NCI-H1694 (cell line): Measurements from ENCODE around the gene AACS.
"Not testable (repeated sequence)": the region's sequence is repeated elsewhere in the genome, so short reads cannot be mapped to it uniquely, and the experiment has no call there.

Experiments
- DNase-seq: peaks from one replicate; lab custom pipeline; 2025; lab: John Stamatoyannopoulos, UW

Gene AACS, protein sequence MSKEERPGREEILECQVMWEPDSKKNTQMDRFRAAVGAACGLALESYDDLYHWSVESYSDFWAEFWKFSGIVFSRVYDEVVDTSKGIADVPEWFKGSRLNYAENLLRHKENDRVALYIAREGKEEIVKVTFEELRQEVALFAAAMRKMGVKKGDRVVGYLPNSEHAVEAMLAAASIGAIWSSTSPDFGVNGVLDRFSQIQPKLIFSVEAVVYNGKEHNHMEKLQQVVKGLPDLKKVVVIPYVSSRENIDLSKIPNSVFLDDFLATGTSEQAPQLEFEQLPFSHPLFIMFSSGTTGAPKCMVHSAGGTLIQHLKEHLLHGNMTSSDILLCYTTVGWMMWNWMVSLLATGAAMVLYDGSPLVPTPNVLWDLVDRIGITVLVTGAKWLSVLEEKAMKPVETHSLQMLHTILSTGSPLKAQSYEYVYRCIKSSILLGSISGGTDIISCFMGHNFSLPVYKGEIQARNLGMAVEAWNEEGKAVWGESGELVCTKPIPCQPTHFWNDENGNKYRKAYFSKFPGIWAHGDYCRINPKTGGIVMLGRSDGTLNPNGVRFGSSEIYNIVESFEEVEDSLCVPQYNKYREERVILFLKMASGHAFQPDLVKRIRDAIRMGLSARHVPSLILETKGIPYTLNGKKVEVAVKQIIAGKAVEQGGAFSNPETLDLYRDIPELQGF

DNA sequence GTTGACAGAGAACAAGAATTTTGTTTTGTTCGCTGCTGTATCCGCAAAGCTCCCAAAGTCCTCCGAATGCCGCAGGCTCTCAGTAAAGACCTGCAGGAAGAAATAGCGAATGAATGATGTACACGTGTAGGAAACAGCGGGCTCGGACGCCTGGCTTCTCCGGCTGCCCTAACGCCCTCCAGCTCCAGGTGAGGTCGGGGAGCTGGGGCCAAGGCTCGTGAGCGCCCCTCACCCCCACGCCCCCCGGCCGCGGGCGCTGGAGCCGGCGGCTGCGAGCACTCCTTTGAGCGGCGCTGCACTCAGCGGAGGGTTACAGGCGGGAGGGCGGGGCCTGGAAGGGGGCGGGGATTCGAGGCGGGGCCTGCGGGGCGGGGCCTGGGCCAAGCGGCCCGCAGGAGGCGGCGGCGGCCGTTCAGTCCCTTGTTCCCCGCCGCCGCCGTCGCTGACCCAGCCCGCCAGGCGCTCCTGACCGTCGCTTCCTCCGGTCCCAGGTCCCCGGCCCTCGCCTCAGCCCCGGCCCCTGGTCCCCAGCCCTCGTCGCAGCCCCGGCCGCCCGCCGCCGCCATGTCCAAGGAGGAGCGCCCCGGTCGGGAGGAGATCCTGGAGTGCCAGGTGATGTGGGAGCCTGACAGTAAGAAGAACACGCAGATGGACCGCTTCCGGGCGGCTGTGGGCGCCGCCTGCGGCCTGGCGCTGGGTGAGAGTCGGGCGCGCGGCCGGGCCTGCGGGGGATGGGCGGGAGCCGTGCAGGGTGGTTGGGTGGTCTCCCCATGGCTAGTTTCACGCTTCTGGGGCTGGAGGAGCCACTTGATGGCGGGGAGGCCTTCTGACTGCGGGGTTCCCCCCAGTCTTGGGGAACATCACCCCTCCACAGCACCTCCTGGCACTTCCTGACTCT lies at the start of gene AACS:
TSS of gene AACS (plus strand) at position 415 of the 898 bp plus-strand sequence. CDS start at position 565, 150 bp downstream.
- DNase-seq, result no peak

DNA sequence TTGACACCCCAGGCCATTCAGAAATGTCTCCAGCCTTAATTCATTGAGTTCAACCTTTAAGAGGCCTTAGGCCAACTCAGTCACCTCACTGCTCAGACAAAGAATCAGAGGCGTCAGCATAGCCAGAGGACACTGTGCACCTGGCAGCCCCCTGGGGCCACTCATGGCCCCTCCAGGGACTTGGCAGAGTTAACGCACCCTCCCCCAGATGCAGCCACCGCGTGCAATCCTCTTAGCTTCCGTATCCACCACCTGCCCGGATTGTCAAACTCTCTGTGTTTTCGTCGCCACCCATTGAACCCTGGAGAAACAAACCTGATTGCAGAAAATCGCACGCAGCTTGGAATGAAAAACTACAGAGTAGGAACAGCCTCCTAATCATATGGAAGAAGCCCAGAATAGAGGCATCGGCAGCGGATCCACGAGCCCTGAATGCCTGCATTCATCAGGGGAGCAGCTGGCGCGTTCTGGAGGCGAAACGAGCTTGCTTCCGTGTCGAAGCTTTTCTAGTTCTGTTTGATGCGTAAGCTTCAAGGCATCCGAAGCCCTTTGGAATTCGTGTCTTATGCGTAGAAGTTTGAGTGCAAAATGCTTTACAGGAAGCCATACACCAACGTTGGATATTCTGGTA lies 49.4 kb upstream of the AACS start:
- DNase-seq, result no peak

DNA sequence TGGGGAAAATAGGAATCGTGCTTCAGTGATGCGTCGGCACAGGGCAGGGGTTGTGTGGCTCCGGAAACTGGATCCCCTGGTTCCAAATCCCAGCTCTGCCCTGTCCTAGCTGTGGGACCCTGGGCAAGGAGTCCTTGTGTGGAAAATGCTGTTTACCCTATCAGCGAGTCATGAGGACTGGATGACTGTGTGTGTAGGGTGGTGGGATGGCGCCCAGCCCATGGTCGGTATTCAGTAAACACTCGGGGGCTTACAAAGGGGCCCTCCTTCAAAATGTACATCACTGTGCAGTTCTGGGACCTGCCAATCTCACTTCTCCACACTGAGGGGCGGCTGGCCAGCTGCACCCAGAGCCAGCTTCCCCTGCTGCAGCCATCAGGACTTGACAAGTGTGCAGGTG lies 47.4 kb upstream of the AACS start:
- no peak for DNase-seq

DNA sequence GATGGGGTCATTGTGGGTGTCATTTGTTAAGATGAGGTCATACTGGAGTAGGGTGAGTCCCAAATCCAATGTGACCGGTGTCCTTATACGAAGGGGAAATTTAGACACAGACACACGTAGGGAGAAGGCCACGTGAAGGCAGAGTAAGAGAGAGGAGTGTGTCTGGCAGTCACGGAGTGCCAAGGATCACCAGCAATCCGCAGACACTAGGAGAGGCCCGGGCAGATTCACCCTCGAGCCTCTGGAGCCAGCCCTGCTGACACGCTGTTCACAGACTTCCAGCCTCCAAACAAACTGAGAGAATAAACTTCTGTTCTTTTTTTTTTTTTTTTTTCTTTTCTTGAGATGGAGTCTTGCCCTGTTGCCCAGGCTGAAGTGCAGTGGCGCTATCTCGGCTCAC lies 46.9 kb upstream of the AACS start:
- no peak for DNase-seq

DNA sequence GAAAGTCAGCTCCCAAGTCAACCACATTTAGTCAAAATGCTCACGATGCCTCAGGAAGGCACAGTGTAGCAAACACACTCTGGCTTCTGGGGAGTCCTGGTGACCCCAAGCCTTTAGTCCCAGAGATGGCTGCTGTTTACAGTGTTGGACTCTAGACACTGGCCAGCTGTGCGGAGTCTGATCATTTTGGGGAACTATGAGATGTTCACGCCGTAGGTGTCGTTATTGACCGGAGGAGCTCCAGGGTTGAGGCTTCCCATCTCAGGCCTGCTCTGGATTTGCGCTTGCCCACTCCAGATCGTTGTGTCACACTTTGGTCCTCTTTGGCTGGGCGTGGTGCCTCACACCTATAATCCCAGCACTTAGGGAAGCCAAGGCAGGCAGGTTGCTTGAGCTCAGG lies 44.1 kb upstream of the AACS start:
- no peak for DNase-seq

DNA sequence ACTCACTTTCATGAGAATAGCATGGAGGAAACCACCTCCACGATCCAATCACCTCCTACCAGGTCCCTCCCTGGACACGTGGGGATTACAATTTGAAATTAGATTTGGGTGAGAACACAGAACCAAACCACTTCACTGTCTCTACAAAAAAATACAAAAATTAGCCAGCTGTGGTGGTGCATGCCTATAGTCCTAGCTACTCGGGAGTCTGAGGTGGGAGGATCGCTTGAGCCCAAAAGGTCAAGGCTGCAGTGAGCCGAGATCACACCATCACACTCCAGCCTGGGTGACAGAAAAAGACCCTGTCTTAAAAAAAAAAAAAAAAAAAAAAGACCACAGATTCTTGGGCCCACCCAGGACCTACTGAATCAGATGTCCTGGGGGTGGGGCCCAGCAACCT lies 43.5 kb upstream of the AACS start:
- no peak for DNase-seq

DNA sequence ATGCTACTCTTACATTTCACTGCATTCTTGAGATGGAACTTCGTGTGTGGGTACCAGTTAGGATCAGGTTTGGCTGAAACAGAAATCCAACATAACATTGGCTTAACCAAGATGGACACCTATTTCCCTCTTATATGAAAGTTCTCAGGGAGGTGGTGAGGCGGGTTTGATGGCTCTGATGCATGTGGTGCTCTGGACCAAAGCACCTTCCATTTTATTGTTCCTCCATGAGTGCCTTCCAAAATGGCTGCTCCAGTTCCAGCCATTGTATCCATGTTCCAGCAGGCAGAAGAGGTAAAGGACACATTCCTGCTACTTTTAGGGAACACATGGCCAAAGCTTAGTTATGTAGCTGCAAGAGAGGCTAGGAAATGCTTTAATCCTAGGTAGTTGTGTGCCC lies 42.2 kb upstream of the AACS start:
- no peak for DNase-seq

DNA sequence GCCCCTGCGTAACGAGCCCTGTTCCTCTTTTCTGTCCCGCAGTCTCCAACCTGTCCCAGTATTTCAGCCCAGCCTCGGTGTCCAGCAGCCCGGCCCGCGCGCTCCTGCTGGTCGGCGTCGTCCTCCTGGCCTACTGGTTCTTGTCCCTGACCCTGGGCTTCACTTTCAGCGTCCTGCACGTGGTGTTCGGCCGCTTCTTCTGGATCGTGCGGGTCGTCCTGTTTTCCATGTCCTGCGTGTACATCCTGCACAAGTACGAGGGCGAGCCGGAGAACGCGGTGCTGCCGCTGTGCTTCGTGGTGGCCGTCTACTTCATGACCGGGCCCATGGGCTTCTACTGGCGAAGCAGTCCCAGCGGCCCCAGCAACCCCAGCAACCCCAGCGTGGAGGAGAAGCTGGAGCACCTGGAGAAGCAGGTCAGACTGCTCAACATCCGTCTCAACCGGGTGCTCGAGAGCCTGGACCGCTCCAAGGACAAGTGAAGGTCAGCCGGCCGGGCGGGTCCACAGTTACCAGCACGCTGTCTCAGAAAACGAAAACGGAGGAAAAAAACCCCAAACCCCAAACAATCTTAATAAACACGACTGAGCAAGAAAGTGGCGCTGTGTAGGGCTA lies 40.2 kb upstream of the AACS start:
- DNase-seq, result no peak

DNA sequence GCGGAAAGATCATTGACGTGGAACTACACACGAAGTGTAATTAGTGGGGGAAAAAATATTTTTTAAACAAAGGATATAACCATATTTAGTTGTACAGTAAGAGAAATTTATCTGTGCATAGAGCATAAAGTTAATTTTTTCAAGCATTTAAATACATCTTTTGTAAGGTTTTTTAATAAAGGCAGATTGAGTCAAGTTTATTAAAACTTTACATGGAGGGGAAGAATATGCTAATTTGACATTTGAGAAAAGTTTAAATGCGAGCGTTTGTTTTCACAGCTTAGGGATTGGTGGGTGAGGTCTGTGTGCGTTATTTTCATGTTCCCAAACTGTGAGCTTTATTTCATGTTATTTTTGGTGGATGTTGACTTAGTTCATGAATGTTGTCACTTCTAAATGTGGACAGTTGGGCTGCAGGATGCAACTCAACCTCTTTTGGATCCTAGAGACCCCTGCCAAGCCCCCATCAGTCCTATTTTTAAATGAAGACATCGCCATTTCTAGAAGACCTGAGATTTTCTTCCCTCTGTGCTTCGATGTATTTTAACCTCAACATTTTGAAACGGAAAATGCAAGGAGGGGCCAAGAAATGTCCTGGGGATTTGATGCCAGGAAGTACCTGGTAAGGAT lies 39.5 kb upstream of the AACS start:
- DNase-seq, result no peak

DNA sequence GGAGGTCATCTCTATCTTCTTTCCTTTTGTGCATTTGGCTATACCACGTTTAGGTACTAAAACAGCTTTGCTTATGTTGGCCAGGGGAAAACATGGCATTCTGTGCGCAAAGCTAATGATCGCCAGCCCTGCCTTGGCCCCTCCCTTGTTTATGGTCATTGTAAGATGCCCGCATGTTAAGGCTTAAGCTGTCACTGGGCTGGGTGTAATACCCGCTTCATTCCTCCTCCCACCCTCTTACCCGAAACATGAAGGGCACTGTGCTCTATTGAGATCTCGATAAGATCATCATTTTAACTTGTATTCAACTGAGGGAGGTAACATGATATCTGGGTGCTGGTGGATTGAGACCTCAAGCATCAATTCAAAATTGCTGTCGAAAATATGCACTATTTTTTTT lies 37.1 kb upstream of the AACS start:
- DNase-seq, result no peak

DNA sequence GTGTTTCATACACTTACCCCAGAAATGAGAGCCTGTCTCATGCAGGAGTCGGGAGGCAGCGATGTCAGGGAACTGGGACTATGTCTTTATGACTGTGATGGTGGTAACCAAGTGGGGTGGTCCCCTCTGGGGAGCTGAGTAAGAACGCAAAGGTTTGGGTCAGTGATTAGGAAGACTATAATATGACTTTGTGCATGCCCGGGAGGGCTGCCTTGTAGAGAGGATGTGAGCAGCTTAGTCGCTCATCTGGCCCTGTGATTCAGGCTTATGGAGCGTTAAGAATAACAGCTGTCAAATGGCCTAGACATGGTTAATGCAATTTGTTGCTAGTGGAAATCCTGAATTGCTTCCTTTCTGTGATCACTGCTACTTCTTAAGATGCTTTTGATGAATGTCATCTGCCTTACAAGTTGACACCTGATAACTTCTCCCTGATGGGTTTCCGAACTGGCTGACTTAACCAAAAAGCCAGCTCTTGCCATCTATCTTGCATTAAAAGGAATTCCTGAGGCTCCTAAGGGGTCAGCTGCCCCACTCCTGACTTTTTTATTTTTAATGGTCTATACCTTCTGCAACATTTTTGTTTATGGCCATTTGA lies 35.4 kb upstream of the AACS start:
- peak; percentile 18 for DNase-seq

DNA sequence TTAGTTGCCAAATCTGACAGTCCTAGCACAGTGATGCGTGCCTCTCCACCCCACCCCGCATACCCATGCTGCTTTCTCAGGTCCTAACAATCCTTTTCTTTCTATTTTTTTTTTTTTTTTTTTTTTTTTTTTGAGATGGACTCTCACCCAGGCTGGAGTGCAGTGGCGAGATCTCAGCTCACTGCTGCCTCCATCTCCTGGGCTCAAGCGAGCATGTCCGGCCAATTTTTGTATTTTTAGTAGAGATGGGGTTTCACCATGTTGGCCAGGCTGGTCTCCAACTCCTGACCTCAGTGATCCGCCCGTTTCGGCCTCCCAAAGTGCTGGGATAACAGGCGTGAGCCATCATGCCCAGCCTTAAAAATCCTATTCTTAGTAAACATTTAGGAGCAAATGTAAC lies 33.8 kb upstream of the AACS start:
- DNase-seq, result not testable (repeated sequence)

DNA sequence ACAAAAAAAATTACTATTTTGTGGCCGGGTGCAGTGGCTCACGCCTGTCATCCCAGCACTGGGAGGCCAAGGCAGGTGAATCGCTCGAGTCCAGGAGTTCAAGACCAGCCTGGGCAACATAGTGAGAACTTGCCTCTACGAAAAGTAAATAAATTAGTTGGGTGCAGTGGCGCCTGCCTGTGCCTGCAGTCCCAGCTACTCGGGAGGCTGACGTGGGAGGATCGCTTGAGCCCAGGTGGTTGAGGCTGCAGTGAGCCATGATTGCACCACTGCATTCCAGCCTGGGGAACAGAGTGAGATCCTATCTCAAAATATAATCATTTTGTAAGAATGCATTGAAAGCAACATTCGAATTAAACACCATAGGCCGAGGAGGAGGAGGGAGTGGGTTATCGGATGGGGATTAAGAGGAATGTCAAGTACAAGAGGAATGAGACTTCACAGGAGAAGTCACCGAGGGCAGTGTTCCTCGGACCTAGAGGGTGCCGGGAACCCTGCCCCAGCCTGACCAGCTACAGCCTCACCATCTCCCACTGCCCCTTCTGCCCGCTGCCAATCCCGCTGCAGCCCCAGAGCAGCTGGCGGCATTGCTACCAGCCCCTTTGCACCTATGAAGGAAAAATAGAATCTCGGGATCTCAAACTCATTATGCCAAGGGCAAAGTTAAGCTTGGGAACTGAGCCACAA lies 32.6 kb upstream of the AACS start:
- DNase-seq, result no peak

DNA sequence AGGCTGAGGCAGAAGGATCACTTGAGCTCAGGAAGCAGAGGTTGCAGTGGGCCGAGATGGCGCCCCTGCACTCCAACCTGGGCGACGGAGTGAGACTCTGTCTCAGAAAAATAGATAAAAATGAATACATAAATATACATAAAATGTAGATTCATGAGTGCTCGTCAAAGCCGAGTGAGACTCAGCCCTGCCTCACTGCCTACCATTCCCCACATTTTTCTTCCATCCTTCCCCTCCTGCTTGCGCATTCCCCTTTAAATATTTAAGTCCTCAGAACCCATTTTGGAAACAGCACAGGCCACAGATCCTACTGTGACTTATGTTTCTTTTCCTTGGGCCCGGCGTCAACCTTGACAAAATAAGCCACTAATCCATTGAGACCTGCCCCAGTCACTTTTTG lies 31.9 kb upstream of the AACS start:
- DNase-seq, result no peak

DNA sequence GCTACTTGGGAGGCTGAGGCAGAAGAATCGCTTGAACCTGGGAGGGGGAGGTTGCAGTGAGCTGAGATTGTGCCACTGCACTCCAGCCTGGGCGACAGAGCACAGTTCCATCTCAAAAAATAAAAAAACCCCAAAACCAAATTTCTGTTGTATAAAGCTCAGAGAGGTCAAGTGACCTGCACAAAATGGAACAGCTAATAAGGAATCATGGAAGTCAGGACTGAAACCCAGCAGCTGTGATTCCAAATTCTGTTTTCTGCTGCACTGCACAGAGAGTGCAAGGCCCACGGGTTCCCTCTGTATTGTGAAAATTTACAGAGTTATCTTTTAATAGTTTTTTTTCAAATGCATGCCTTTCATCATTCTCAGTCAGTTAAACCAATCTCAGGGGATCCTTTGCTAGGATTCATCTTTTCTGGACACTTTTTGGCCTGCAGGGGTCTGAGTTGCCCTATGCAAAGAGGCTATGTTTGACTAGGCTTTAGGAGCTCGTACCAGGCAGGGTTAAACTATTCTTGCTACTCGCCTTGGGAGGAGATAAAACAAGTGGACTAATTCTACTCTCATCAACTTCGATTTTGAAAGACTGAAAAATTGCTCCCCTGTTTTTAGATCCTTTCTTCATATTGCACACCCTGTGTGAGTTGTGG lies 26.1 kb upstream of the AACS start:
- no peak for DNase-seq

DNA sequence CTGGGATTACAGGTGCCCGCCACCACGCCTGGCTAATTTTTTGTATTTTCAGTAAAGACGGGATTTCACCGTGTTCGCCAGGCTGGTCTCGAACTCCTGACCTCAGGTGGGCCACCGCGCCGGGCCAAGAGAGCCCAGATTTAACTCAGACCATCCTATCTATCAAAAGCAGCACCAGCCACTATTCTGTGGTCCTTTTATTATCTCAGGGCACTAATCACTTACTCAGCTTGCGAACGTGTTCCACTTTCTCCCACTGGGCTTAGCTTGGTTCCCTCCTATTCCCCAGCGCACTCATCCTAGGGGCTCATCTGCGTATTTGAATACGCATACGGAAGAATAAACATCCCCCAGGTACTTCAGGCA lies 16.2 kb upstream of the AACS start:
- no peak for DNase-seq

DNA sequence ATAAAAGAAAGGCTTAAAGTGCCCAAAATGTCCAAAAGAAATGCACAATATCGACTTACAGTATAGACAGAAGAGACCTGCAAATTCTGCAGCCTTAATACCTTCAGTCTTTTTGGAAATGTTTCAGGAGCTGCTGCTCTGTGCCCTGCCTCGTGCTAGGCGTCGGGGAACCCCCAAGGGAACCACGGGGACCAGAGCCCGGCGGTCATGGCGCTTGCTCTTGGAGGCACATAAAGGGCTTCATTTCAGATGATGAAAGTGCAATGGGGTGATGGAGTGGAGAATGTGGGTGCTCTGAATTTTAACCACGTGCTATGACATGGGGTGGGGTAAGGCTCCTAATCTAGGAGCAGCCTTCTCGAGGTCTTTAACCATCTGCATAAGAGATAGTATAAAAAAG lies 14.8 kb upstream of the AACS start:
- DNase-seq, result no peak

DNA sequence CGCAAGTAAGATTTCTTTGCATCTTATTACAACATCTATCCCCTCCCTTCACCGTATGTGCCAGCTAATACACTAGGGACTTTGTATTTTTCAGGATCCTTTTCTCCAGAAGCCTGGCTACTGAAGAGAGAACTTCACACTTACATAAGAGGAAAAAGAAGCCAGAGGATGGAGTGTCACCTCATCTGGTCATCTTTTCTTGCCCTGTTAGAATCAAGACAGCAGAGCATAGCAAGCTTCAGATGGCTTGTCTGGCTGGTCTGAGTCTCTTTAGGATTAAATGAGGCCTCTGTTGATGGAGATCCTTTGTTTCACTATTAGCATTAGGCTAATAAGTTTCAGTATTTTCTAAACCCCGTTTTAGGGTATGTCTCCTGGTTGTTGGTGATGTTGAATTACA lies 14.4 kb upstream of the AACS start:
- no peak for DNase-seq

DNA sequence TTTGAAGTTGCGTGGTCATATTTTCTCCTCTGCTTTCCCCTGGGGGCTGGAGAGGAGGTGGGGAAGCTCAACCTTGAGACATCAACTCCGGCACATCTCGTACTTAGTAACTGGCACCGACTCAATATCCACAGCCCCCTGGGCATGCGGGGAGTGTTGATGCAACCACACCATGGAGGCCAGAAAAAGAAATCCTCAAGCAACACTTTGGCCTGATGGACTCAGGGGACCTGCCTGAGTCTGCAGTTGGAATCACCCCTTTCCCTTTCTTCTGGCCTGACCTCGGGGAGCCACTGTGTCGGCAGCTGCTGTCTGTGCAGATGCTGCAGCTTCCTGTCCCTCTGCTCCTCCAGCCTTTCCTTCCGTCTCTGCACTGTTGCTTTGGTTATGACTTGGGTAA lies 11.4 kb upstream of the AACS start:
- DNase-seq, result no peak

DNA sequence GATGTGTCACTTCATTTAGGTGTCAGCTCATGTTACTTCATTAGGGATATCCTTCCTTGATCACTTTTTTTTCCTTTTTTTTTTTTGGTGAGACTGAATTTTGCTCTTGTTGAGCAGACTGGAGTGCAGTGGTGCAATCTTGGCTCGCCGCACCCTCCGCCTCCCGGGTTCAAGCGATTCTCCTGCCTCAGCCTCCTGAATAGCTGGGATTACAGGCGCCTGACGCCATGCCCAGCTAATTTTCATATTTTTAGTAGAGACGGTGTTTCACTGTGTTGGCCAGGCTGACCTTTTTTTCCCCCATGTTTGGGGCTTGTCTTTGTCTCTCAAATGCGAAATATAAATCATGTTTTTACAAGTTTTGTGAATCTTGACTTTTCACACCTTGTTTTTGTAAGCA lies 9.6 kb upstream of the AACS start:
- no peak for DNase-seq
